Embryonic facial prominence (tissue), 1 donor: ENCODE results near the gene PIK3C2G.

Experiments used
- DNase-seq: peaks from one replicate; pipeline ENCODE4 v3.0.0-alpha.2; 2016; ENCODE audit errors: extremely low spot score

Gene PIK3C2G

GRCh38 chr12:18280728-18281127 is 19.4 kb downstream of the PIK3C2G start:
- no peak for DNase-seq

- DNase-seq: no peak
Observed at GRCh38 chr12:18281941-18282340, 20.6 kb downstream of the PIK3C2G start.

- DNase-seq: no peak
Observed at GRCh38 chr12:18283831-18284230, 22.5 kb downstream of the PIK3C2G start.

- DNase-seq: no peak
Observed at GRCh38 chr12:18284386-18284785, 23.1 kb downstream of the PIK3C2G start.

GRCh38 chr12:18285161-18285560 is 23.8 kb downstream of the PIK3C2G start:
- no peak for DNase-seq

- no peak for DNase-seq
Observed at GRCh38 chr12:18290386-18290785, 29.1 kb downstream of the PIK3C2G start.

- DNase-seq: no peak
Observed at GRCh38 chr12:18294889-18295288, 33.6 kb downstream of the PIK3C2G start.

GRCh38 chr12:18296201-18296908 is 35.0 kb downstream of the PIK3C2G start:
- DNase-seq: no peak

- DNase-seq: no peak
Observed at GRCh38 chr12:18296909-18297280, 35.6 kb downstream of the PIK3C2G start.

- no peak for DNase-seq
Observed at GRCh38 chr12:18297902-18298301, 36.6 kb downstream of the PIK3C2G start.

GRCh38 chr12:18302809-18303430 is 41.6 kb downstream of the PIK3C2G start:
- DNase-seq: no peak

- DNase-seq: no peak
Observed at GRCh38 chr12:18304609-18305008, 43.3 kb downstream of the PIK3C2G start.

GRCh38 chr12:18306311-18306710 is 45.0 kb downstream of the PIK3C2G start:
- DNase-seq: no peak

- no peak for DNase-seq
Observed at GRCh38 chr12:18313306-18313705, 52.0 kb downstream of the PIK3C2G start.

GRCh38 chr12:18320036-18320617 is 58.8 kb downstream of the PIK3C2G start:
- DNase-seq: no peak

GRCh38 chr12:18320976-18321375 is 59.7 kb downstream of the PIK3C2G start:
- no peak for DNase-seq

GRCh38 chr12:18323159-18323558 is 61.8 kb downstream of the PIK3C2G start:
- DNase-seq: no peak

- DNase-seq: no peak
Observed at GRCh38 chr12:18327036-18327435, 65.7 kb downstream of the PIK3C2G start.

GRCh38 chr12:18332173-18332572 is 70.9 kb downstream of the PIK3C2G start:
- no peak for DNase-seq

- DNase-seq: no peak
Observed at GRCh38 chr12:18339633-18340032, 78.3 kb downstream of the PIK3C2G start.

- DNase-seq: no peak
Observed at GRCh38 chr12:18340186-18340585, 78.9 kb downstream of the PIK3C2G start.

GRCh38 chr12:18340786-18341185 is 79.5 kb downstream of the PIK3C2G start:
- DNase-seq: no peak

- no peak for DNase-seq
Observed at GRCh38 chr12:18343708-18344107, 82.4 kb downstream of the PIK3C2G start.
